ENCODE measurements around the gene XCL2.
"Not testable (repeated sequence)": the region's sequence is repeated elsewhere in the genome, so short reads cannot be mapped to it uniquely, and the experiment has no call there.

Gene XCL2, protein sequence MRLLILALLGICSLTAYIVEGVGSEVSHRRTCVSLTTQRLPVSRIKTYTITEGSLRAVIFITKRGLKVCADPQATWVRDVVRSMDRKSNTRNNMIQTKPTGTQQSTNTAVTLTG

GRCh38 chr1:168543840-168544498, at the start of gene XCL2:
XCL2 (minus strand) TSS chr1:168543997; CDS start chr1:168543964, 33 bp downstream.
- not testable (repeated sequence) for DNase-seq (ENCODE audit: low spot score)

- no peak for DNase-seq (ENCODE audit: low spot score)
Measured at GRCh38 chr1:168591641-168592250, 47.9 kb upstream of the XCL2 start.

DNA sequence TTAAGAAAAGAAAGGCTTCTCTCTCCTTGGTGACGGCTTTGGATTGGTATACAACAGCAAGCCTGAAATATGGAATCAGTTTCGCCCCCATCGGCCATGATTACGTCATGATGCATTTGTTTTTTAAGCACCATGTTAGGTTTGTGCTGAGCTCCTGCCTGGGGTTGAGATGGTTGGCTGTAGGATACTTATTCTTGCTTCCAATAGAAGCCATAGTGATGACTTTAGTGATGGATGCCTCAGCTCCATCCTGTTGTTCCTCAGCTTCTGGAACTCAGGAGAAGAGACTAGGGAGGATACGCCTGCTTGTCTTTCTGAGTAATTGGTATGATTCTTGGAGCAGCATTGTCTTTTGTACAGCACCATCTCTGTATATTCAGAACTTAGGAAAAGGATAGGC, 47.3 kb upstream of the XCL2 start:
- no peak for DNase-seq (ENCODE audit: low spot score)

DNA sequence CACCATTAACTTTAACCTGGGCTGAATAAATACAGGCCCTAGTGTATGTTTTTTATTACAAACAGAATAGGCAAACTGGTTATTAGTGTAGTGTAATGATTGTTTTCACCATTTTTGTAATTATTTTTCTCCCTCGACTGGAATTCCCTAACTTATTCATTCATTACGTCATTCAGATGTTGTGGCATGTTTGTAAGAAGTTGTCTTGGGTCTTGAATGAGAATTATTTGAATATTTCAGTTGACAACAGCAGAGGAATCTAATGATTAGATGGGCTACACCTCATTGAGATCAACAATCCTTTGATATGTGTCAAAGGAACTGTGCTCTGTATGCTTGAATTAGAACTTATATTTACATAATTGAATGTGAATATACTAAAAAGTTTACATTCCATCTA, 45.4 kb upstream of the XCL2 start:
- DNase-seq (ENCODE audit: low spot score), result no peak

- no peak for DNase-seq (ENCODE audit: low spot score)
Measured at GRCh38 chr1:168585937-168586336, 42.1 kb upstream of the XCL2 start.

DNA sequence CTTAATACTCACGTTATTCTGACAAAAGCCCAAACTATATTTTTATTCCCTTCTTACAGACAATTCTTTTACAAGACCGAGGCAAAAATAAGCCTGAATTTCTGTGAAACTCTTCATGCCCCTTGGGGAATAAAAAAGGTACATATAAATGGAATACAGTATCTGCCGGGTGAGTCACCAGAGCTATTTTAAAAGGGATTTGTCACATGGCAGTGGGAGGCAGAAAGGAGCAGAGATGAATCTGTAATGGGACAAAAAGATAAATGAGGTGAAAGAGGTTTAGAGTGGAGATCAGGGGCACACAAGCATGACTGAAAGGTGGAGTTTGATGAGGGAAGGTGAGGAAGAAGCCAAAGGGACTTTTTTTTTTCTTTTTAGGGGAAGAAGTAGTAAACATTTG, 41.4 kb upstream of the XCL2 start:
- DNase-seq (ENCODE audit: low spot score), result no peak

GRCh38 chr1:168583571-168583970, 39.8 kb upstream of the XCL2 start:
- DNase-seq (ENCODE audit: low spot score), result no peak

DNA sequence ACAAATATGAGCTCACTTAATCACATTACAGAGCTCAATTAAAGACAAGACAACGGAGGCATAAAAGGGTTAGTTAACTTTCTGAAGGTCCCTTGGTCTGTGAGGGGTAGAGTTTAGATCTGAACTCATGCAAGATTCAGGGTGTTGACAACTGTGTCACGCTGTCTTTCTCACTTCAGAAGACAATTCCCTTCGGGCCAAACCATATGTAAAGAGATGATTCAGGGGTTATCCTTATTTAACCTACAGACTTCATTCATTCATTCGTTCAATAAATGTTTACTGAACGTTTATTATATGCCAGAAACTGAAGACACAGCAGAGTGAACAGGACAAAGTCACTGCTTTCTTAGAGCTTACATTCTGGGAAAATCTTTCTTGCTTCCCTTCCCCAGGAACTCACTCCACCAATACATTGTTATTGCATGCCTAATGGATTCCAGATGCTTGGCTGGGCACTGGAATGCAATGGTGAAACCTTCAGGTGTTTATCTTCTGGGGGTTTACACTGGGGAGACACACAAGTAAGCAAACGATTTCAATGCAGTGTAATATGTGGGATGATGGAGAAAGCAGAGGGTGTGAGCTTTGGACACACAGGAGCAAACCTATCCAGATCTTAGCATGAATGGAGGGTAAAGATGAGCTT, 39.0 kb upstream of the XCL2 start:
- no peak for DNase-seq (ENCODE audit: low spot score)

DNA sequence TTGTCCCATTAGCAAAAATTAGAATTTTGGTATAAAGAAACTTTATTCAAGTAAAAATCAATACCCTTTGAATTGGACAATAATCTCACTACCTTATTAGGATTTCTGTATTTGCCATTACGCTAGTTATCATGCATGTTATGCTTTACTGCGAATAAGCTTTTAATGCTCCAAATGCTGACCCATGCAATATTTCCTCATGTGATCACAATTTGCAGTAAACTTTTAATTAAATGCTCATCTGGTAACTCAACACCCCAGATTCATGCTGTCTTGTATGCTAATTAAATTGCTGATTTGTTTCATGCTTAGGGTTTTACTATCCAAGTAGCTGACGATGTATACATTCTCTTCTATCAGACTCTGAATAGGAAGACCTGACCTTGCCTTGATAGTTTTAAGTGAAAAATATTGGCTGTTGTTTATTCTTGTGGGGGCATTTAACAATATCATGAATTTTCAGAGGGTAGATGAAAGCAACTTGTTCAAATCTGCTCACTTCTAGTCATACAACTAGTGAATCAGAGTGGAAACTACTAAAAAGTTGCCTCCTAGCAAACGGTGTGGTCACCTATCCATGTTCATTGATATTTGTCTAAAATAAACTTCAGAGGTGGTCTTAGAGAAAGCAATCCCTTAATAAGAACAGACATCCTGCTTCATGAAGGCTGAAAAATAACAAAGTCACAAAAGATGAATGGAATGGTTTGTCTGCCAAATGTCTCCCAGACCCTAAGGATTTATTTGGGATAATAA, 38.2 kb upstream of the XCL2 start:
- DNase-seq (ENCODE audit: low spot score), result no peak

GRCh38 chr1:168580991-168581390, 37.2 kb upstream of the XCL2 start:
- not testable (repeated sequence) for DNase-seq (ENCODE audit: low spot score)

DNA sequence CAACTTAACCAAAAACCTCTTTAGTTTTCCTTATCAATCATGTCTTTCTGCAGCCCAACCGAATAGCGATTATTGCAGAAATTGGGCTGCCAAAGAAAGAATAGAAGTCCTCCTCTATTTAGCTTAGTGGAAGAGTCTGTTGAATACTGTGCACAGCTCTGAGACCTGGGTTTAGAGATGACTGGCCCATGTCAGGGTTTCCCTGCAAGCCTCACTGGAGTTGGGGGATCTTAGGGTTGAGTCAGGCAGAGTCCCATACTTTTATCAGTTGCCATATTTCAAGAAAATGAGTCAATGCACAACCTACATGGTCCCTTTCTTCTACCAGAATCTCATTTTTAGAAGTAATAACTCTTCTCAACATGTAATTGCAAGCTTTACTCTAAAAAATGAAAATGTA, 36.5 kb upstream of the XCL2 start:
- DNase-seq (ENCODE audit: low spot score), result not testable (repeated sequence)

GRCh38 chr1:168578531-168579185, 34.9 kb upstream of the XCL2 start:
- DNase-seq (ENCODE audit: low spot score), result not testable (repeated sequence)

GRCh38 chr1:168576245-168576688, 32.5 kb upstream of the XCL2 start, which contains the start of gene XCL1:
XCL1 (plus strand) TSS chr1:168576605; CDS start chr1:168576638, 33 bp downstream.
- DNase-seq (ENCODE audit: low spot score), result not testable (repeated sequence)

- DNase-seq (ENCODE audit: low spot score), result peak; percentile 26
Measured at GRCh38 chr1:168574234-168574633, 30.4 kb upstream of the XCL2 start.

- no peak for DNase-seq (ENCODE audit: low spot score)
Measured at GRCh38 chr1:168572633-168573032, 28.8 kb upstream of the XCL2 start.

DNA sequence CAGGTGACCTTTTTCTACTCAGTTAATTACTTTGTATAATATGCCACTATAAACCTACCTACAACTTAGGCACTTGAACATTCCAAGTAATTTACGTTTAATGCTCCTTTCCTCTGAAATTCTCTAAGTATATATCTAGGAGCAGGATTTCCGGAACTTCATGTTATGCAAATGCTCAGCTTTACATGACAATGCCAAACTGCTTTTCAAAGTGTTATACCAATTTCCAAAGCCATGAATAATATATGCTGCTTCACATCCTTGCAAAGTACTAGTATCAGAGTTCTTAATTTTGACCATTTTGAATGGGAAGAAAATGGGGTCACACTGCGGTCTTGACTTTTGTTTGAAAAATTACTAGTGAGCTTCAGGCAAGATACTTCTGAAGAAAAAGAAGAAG, 26.9 kb upstream of the XCL2 start:
- DNase-seq (ENCODE audit: low spot score), result no peak

DNA sequence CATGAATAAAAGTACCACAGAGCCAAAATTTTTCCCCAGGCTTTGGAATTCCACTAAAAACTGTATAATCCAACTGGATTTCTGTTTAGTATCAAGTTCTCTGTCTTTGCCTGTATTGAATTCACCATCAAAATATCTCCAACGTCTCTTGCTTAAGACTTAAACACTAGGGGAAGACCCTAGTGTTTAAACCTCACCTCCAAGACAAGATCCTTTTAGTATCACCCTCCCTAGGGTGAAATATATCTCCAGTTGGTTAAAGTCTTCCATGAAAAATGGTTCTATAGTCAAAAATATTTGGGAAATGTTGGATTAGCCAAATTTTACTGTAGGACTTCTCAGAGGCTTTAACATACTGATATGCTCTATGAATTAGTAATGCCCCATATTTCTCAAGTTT, 24.5 kb upstream of the XCL2 start:
- DNase-seq (ENCODE audit: low spot score), result no peak

- no peak for DNase-seq (ENCODE audit: low spot score)
Measured at GRCh38 chr1:168567568-168567967, 23.8 kb upstream of the XCL2 start.

- no peak for DNase-seq (ENCODE audit: low spot score)
Measured at GRCh38 chr1:168567007-168567406, 23.2 kb upstream of the XCL2 start.

DNA sequence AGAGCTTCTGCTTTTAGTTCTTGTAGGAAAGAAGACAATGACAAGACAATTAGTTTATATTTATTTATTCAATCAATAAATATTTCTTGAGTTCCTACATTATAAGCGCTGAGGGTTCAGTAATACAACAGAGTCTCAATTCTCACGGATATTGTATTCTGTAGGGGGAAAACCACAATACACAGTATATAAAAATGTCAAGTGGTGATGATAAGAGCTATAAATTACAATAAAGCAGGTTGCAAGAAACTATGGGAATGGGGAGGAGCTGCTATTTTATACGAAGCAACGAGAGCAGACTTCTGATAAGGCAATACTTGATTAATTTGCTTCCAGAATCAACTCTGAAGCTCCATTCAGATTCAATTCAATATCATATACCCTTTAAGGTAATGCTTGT, 22.0 kb upstream of the XCL2 start:
- DNase-seq (ENCODE audit: low spot score), result no peak

DNA sequence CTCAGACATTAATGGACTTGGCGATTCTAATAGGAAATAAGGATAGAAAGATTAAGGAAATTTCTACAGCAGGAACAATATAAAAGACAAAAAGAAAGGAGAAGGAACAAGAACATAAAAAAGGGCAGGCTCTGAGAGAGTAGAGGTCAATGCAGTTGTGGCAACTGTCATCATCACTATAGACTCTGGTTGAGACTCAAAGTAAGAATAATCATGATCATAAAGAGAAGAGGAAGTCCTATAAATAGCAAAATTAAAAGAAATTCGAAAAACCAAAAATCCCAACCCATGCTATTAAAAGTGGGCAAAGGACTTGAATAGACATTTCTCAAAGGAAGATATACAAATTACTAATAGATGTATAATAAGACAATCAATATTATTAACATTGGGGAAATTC, 18.2 kb upstream of the XCL2 start:
- no peak for DNase-seq (ENCODE audit: low spot score)

DNA sequence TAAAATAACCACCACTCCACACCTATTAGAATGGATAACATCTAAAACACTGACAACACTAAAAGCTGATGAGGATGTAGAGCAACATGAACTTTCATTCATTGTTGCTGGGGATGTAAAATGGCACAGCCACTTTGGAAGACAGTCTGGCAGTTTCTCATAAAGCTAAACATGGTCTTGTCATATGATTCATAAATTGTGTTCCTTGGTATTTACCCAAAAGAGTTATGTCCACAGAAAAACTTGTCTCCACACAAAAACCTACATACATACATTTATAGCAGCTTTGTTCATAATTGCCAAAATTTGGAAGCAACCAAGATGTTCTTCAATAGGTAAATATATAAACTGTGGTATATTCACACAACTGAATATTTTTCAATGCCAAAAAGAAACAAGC, 16.6 kb upstream of the XCL2 start:
- no peak for DNase-seq (ENCODE audit: low spot score)

Measured in CD4-positive, alpha-beta T cell treated with Interleukin-6 at 100 ng/mL for 8 hours (primary cell).